NCI-H1694 treated with DMSO at 0.1 percent for 48 hours (cell line): ENCODE results near the gene ANK3.
"Not testable (repeated sequence)": the region's sequence is repeated elsewhere in the genome, so short reads cannot be mapped to it uniquely, and the experiment has no call there.

ENCODE experiments used
- DNase-seq: peaks from one replicate; lab custom pipeline; 2025; lab: John Stamatoyannopoulos, UW

ANK3 gene

GRCh38 chr10:60086862-60087261 is 302.8 kb downstream of the ANK3 start:
- no peak for DNase-seq

GRCh38 chr10:60086421-60086820 is 303.3 kb downstream of the ANK3 start:
- no peak for DNase-seq

- DNase-seq, result no peak
These were observed 306.8 kb downstream of the ANK3 start for GRCh38 chr10:60082744-60083344.

GRCh38 chr10:60082341-60082740 is 307.3 kb downstream of the ANK3 start:
- no peak for DNase-seq

- no peak for DNase-seq
These were observed 315.7 kb downstream of the ANK3 start for GRCh38 chr10:60073781-60074656.

- no peak for DNase-seq
These were observed 316.3 kb downstream of the ANK3 start for GRCh38 chr10:60073397-60073780.

GRCh38 chr10:60069311-60069710 is 320.4 kb downstream of the ANK3 start:
- no peak for DNase-seq

GRCh38 chr10:60050366-60050765 is 339.3 kb downstream of the ANK3 start:
- no peak for DNase-seq

GRCh38 chr10:60048091-60048501 is 341.6 kb downstream of the ANK3 start:
- DNase-seq, result no peak

GRCh38 chr10:60045571-60045970 is 344.1 kb downstream of the ANK3 start:
- no peak for DNase-seq

- DNase-seq, result no peak
These were observed 344.7 kb downstream of the ANK3 start for GRCh38 chr10:60044971-60045370.

GRCh38 chr10:60044242-60044641 is 345.4 kb downstream of the ANK3 start:
- DNase-seq, result no peak

- DNase-seq, result no peak
These were observed 346.0 kb downstream of the ANK3 start for GRCh38 chr10:60043561-60044241.

- DNase-seq, result no peak
These were observed 346.8 kb downstream of the ANK3 start for GRCh38 chr10:60042914-60043313.

GRCh38 chr10:60042262-60042661 is 347.4 kb downstream of the ANK3 start:
- no peak for DNase-seq

GRCh38 chr10:60041489-60042133 is 348.1 kb downstream of the ANK3 start:
- no peak for DNase-seq

- DNase-seq, result no peak
These were observed 349.5 kb downstream of the ANK3 start for GRCh38 chr10:60040014-60040662.

- DNase-seq, result no peak
These were observed 353.7 kb downstream of the ANK3 start for GRCh38 chr10:60035984-60036383.

- DNase-seq, result not testable (repeated sequence)
These were observed 354.3 kb downstream of the ANK3 start for GRCh38 chr10:60035375-60035774.

- DNase-seq, result peak; percentile 57
These were observed 357.0 kb downstream of the ANK3 start for GRCh38 chr10:60032723-60033122.

GRCh38 chr10:60031664-60032063 is 358.0 kb downstream of the ANK3 start:
- no peak for DNase-seq

GRCh38 chr10:60031183-60031582 is 358.5 kb downstream of the ANK3 start:
- no peak for DNase-seq
